Measurements from ENCODE around the gene ZSCAN2.
"Not testable (repeated sequence)": the region's sequence is repeated elsewhere in the genome, so short reads cannot be mapped to it uniquely, and the experiment has no call there.

ZSCAN2 gene

GRCh38 chr15:84641871-84642270 lies 41.1 kb downstream of the ZSCAN2 start:
- DNase-seq (ENCODE audit: low read depth), result not testable (repeated sequence)

- not testable (repeated sequence) for DNase-seq (ENCODE audit: low read depth)
Measured at GRCh38 chr15:84642640-84643039, 41.8 kb downstream of the ZSCAN2 start.

GRCh38 chr15:84643838-84644237 lies 43.0 kb downstream of the ZSCAN2 start:
- DNase-seq (ENCODE audit: low read depth), result no peak

GRCh38 chr15:84645496-84645895 lies 44.7 kb downstream of the ZSCAN2 start:
- no peak for DNase-seq (ENCODE audit: low read depth)

- DNase-seq (ENCODE audit: low read depth), result no peak
Measured at GRCh38 chr15:84645997-84646396, 45.2 kb downstream of the ZSCAN2 start.

GRCh38 chr15:84647726-84648125 lies 46.9 kb downstream of the ZSCAN2 start:
- no peak for DNase-seq (ENCODE audit: low read depth)

GRCh38 chr15:84648539-84648938 lies 47.7 kb downstream of the ZSCAN2 start:
- no peak for DNase-seq (ENCODE audit: low read depth)

- no peak for DNase-seq (ENCODE audit: low read depth)
Measured at GRCh38 chr15:84649706-84650105, 48.9 kb downstream of the ZSCAN2 start.

- DNase-seq (ENCODE audit: low read depth), result no peak
Measured at GRCh38 chr15:84653584-84653909, 52.7 kb downstream of the ZSCAN2 start.

- DNase-seq (ENCODE audit: low read depth), result peak; percentile 95
Measured at GRCh38 chr15:84653910-84654688, 53.3 kb downstream of the ZSCAN2 start, which contains the start of gene WDR73. Gene WDR73, minus strand, starts transcription at chr15:84654283. Its CDS starts 9 bp downstream, at chr15:84654274.

GRCh38 chr15:84654689-84655453 lies 54.1 kb downstream of the ZSCAN2 start:
- DNase-seq (ENCODE audit: low read depth), result peak; percentile 59

- DNase-seq (ENCODE audit: low read depth), result no peak
Measured at GRCh38 chr15:84656972-84657371, 56.2 kb downstream of the ZSCAN2 start.

GRCh38 chr15:84657748-84658079 lies 56.9 kb downstream of the ZSCAN2 start:
- DNase-seq (ENCODE audit: low read depth), result no peak

- peak; percentile 86 for DNase-seq (ENCODE audit: low read depth)
Measured at GRCh38 chr15:84658080-84658787, 57.4 kb downstream of the ZSCAN2 start, which contains the start of gene NMB. Gene NMB, minus strand, starts transcription at chr15:84658199. Its CDS starts 47 bp downstream, at chr15:84658152.

- no peak for DNase-seq (ENCODE audit: low read depth)
Measured at GRCh38 chr15:84658788-84659411, 58.1 kb downstream of the ZSCAN2 start.

GRCh38 chr15:84659904-84660781 lies 59.3 kb downstream of the ZSCAN2 start:
- no peak for DNase-seq (ENCODE audit: low read depth)

- no peak for DNase-seq (ENCODE audit: low read depth)
Measured at GRCh38 chr15:84661001-84661400, 60.2 kb downstream of the ZSCAN2 start.

GRCh38 chr15:84666373-84666772 lies 65.6 kb downstream of the ZSCAN2 start:
- DNase-seq (ENCODE audit: low read depth), result no peak

- no peak for DNase-seq (ENCODE audit: low read depth)
Measured at GRCh38 chr15:84668221-84668982, 67.6 kb downstream of the ZSCAN2 start.

- no peak for DNase-seq (ENCODE audit: low read depth)
Measured at GRCh38 chr15:84669726-84670125, 68.9 kb downstream of the ZSCAN2 start.
